Measurements from ENCODE around the gene DCDC2.
"Not testable (repeated sequence)": the region's sequence is repeated elsewhere in the genome, so short reads cannot be mapped to it uniquely, and the experiment has no call there.

Gene DCDC2

GRCh38 chr6:24323632-24324337 is 34.1 kb downstream of the DCDC2 start:
- no peak for DNase-seq

- DNase-seq, result no peak
Observed at GRCh38 chr6:24322924-24323323, 34.9 kb downstream of the DCDC2 start.

- not testable (repeated sequence) for DNase-seq
Observed at GRCh38 chr6:24322446-24322845, 35.4 kb downstream of the DCDC2 start.

GRCh38 chr6:24321538-24322162 is 36.2 kb downstream of the DCDC2 start:
- no peak for DNase-seq

GRCh38 chr6:24313251-24314141 is 44.4 kb downstream of the DCDC2 start:
- DNase-seq, result no peak

GRCh38 chr6:24311775-24312174 is 46.1 kb downstream of the DCDC2 start:
- DNase-seq, result not testable (repeated sequence)

- DNase-seq, result no peak
Observed at GRCh38 chr6:24307881-24308280, 50.0 kb downstream of the DCDC2 start.

GRCh38 chr6:24306936-24307335 is 50.9 kb downstream of the DCDC2 start:
- DNase-seq, result no peak

GRCh38 chr6:24306038-24306437 is 51.8 kb downstream of the DCDC2 start:
- DNase-seq, result no peak

- DNase-seq, result no peak
Observed at GRCh38 chr6:24296944-24297343, 60.9 kb downstream of the DCDC2 start.

- not testable (repeated sequence) for DNase-seq
Observed at GRCh38 chr6:24293852-24294251, 64.0 kb downstream of the DCDC2 start.

- no peak for DNase-seq
Observed at GRCh38 chr6:24287239-24287638, 70.6 kb downstream of the DCDC2 start.

- no peak for DNase-seq
Observed at GRCh38 chr6:24284006-24284405, 73.9 kb downstream of the DCDC2 start.

- DNase-seq, result peak; percentile 84
Observed at GRCh38 chr6:24283043-24283985, 74.5 kb downstream of the DCDC2 start.

- peak; percentile 28 for DNase-seq
Observed at GRCh38 chr6:24274441-24275083, 83.3 kb downstream of the DCDC2 start.

- no peak for DNase-seq
Observed at GRCh38 chr6:24273096-24273870, 84.6 kb downstream of the DCDC2 start.

GRCh38 chr6:24272553-24272952 is 85.3 kb downstream of the DCDC2 start:
- DNase-seq, result no peak

- DNase-seq, result no peak
Observed at GRCh38 chr6:24272148-24272547, 85.7 kb downstream of the DCDC2 start.

- no peak for DNase-seq
Observed at GRCh38 chr6:24270011-24270410, 87.8 kb downstream of the DCDC2 start.

GRCh38 chr6:24258214-24258613 is 99.6 kb downstream of the DCDC2 start:
- DNase-seq, result not testable (repeated sequence)

- no peak for DNase-seq
Observed at GRCh38 chr6:24257282-24257681, 100.6 kb downstream of the DCDC2 start.

Measured in NCI-H2227 treated with DMSO at 0.1 percent for 48 hours (cell line).